ENCODE data around the gene NSUN4.
A peak's percentile ranks its signal among the peaks of the same experiment; 100 is the strongest.
"Not testable (repeated sequence)": the region's sequence is repeated elsewhere in the genome, so short reads cannot be mapped to it uniquely, and the experiment has no call there.

The NSUN4 gene

GRCh38 chr1:46340404-46341221 is at the start of gene NSUN4:
NSUN4 (plus strand) TSS chr1:46340807; CDS start chr1:46340827, 20 bp downstream.
- DNase-seq (ENCODE audit: low read depth in 1 of 2, low spot score in 1 of 2), result peak; percentile 73 to 79

GRCh38 chr1:46295306-46295705 is 45.3 kb upstream of the NSUN4 start:
- no peak for DNase-seq (ENCODE audit: low read depth in 1 of 2, low spot score in 1 of 2)

GRCh38 chr1:46298387-46298786 is 42.2 kb upstream of the NSUN4 start:
- DNase-seq (ENCODE audit: low read depth in 1 of 2, low spot score in 1 of 2), result no peak

- DNase-seq (ENCODE audit: low read depth in 1 of 2, low spot score in 1 of 2), result no peak
These were observed 39.8 kb upstream of the NSUN4 start for GRCh38 chr1:46300673-46301405.

- no peak for DNase-seq (ENCODE audit: low read depth in 1 of 2, low spot score in 1 of 2)
These were observed 39.2 kb upstream of the NSUN4 start for GRCh38 chr1:46301406-46301807.

GRCh38 chr1:46301808-46302640 is 38.6 kb upstream of the NSUN4 start:
- peak; percentile 24 to 40 for DNase-seq (ENCODE audit: low read depth in 1 of 2, low spot score in 1 of 2)

GRCh38 chr1:46302641-46303037 is 38.0 kb upstream of the NSUN4 start:
- no peak for DNase-seq (ENCODE audit: low read depth in 1 of 2, low spot score in 1 of 2)

GRCh38 chr1:46303038-46303871 is 37.4 kb upstream of the NSUN4 start, which contains the start of the genes LRRC41 and UQCRH:
LRRC41 (minus strand) TSS chr1:46303616; CDS start chr1:46303322, 294 bp downstream.
UQCRH (plus strand) TSS chr1:46303698; CDS start chr1:46303767, 69 bp downstream.
- peak; percentile 89 to 90 for DNase-seq (ENCODE audit: low read depth in 1 of 2, low spot score in 1 of 2)

- DNase-seq (ENCODE audit: low read depth in 1 of 2, low spot score in 1 of 2), result no peak
These were observed 36.7 kb upstream of the NSUN4 start for GRCh38 chr1:46303872-46304326.

GRCh38 chr1:46306159-46306530 is 34.5 kb upstream of the NSUN4 start:
- no peak for DNase-seq (ENCODE audit: low read depth in 1 of 2, low spot score in 1 of 2)

- no peak for DNase-seq (ENCODE audit: low read depth in 1 of 2, low spot score in 1 of 2)
These were observed 31.0 kb upstream of the NSUN4 start for GRCh38 chr1:46309401-46310159.

- DNase-seq (ENCODE audit: low read depth in 1 of 2, low spot score in 1 of 2), result no peak
These were observed 30.3 kb upstream of the NSUN4 start for GRCh38 chr1:46310321-46310720.

GRCh38 chr1:46315669-46316403 is 24.8 kb upstream of the NSUN4 start:
- no peak for DNase-seq (ENCODE audit: low read depth in 1 of 2, low spot score in 1 of 2)

- DNase-seq (ENCODE audit: low read depth in 1 of 2, low spot score in 1 of 2), result no peak
These were observed 23.3 kb upstream of the NSUN4 start for GRCh38 chr1:46317323-46317722.

- not testable (repeated sequence) for DNase-seq (ENCODE audit: low read depth in 1 of 2, low spot score in 1 of 2)
These were observed 21.3 kb upstream of the NSUN4 start for GRCh38 chr1:46319301-46319700.

GRCh38 chr1:46319960-46320914 is 20.4 kb upstream of the NSUN4 start:
- not testable (repeated sequence) for DNase-seq (ENCODE audit: low read depth in 1 of 2, low spot score in 1 of 2)

- not testable (repeated sequence) for DNase-seq (ENCODE audit: low read depth in 1 of 2, low spot score in 1 of 2)
These were observed 18.4 kb upstream of the NSUN4 start for GRCh38 chr1:46322191-46322590.
